AG09309 (cell line): ENCODE measurements around the gene OFD1.

Experiments used
- DNase-seq: peaks from one replicate; pipeline ENCODE4 v3.0.0-alpha.2; 2010; ENCODE audit warnings: low read depth
- H3K4me3 ChIP-seq: 2 replicates; pipeline ENCODE4 v1.5.1; 2011; ENCODE audit warnings: mild to moderate bottlenecking, low read depth, low read length, moderate library complexity; ENCODE audit not compliant: control insufficient read depth
- CTCF ChIP-seq: IDR thresholded peaks from 2 replicates; pipeline ENCODE4 v1.5.1; 2011; ENCODE audit warnings: mild to moderate bottlenecking, low read depth, low read length, inconsistent platforms; ENCODE audit not compliant: insufficient read depth, control insufficient read depth; ENCODE audit errors: missing control alignments

Gene OFD1

GRCh38 chrX:13761606-13762414 is 27.3 kb downstream of the OFD1 start:
- no peak for DNase-seq
- H3K4me3 ChIP-seq, result no peak overlapping the region

GRCh38 chrX:13763489-13763888 is 28.9 kb downstream of the OFD1 start:
- no peak for TF ChIP-seq CTCF
- DNase-seq, result no peak
- no peak overlapping the region for H3K4me3 ChIP-seq

More at GRCh38 chrX:13761606-13762414, 27.3 kb downstream of the OFD1 start:
- no peak for TF ChIP-seq CTCF

- no peak for TF ChIP-seq CTCF
- DNase-seq, result no peak
- H3K4me3 ChIP-seq, result no peak overlapping the region
These were observed 29.7 kb downstream of the OFD1 start for GRCh38 chrX:13764281-13764680.

GRCh38 chrX:13764765-13765164 is 30.2 kb downstream of the OFD1 start:
- no peak for DNase-seq
- H3K4me3 ChIP-seq, result no peak overlapping the region
- no peak for TF ChIP-seq CTCF

GRCh38 chrX:13768939-13769338 is 34.4 kb downstream of the OFD1 start:
- TF ChIP-seq CTCF, result no peak
- H3K4me3 ChIP-seq, result no peak overlapping the region
- no peak for DNase-seq

GRCh38 chrX:13770013-13770535 is 35.5 kb downstream of the OFD1 start:
- no peak overlapping the region for H3K4me3 ChIP-seq
- DNase-seq, result no peak
- TF ChIP-seq CTCF, result no peak
